Loucy (cell line): Measurements from ENCODE around the gene DROSHA.

ENCODE experiments used
- H2AFZ ChIP-seq: fragments of 200-600 bp; sonication (generic); 2 replicates; pipeline ENCODE4 v1.6.0; 2016; ENCODE audit warnings: antibody characterized with exemption, mild to moderate bottlenecking, low read length, moderate library complexity
- H3F3A ChIP-seq: fragments of 200-600 bp; 2 replicates; pipeline ENCODE4 v1.6.0; 2016; ENCODE audit warnings: antibody characterized with exemption, low read depth, mild to moderate bottlenecking
- H3K27me3 ChIP-seq: fragments of 200-600 bp; sonication (generic); 2 replicates; pipeline ENCODE4 v1.6.1; 2014; ENCODE audit warnings: low read length, mild to moderate bottlenecking; ENCODE audit not compliant: insufficient read depth, poor library complexity, severe bottlenecking
- H3K36me3 ChIP-seq: fragments of 200-600 bp; sonication (generic); 2 replicates; pipeline ENCODE4 v1.6.1; 2016; ENCODE audit warnings: low read length; ENCODE audit not compliant: insufficient read depth
- H3K4me1 ChIP-seq: fragments of 200-600 bp; sonication (generic); 2 replicates; pipeline ENCODE4 v1.5.1; 2014; ENCODE audit warnings: low read length, mild to moderate bottlenecking; ENCODE audit not compliant: insufficient read depth, poor library complexity, severe bottlenecking
- H3K4me2 ChIP-seq: fragments of 200-600 bp; sonication (generic); 2 replicates; pipeline ENCODE4 v1.6.0; 2014; ENCODE audit warnings: antibody characterized with exemption, low read length, low read depth, mild to moderate bottlenecking; ENCODE audit not compliant: poor library complexity, severe bottlenecking
- H3K4me3 ChIP-seq: fragments of 200-600 bp; sonication (generic); 2 replicates; pipeline ENCODE4 v1.5.1; 2014; ENCODE audit warnings: low read length, mild to moderate bottlenecking, mixed read lengths; ENCODE audit not compliant: poor library complexity, severe bottlenecking
- H3K79me2 ChIP-seq: fragments of 200-600 bp; sonication (generic); 2 replicates; pipeline ENCODE4 v1.6.1; 2014; ENCODE audit warnings: low read length; ENCODE audit not compliant: insufficient read depth
- H3K9ac ChIP-seq: fragments of 200-600 bp; sonication (generic); 2 replicates; pipeline ENCODE4 v1.6.0; 2014; ENCODE audit warnings: mild to moderate bottlenecking, low read depth, low read length, moderate library complexity; ENCODE audit not compliant: poor library complexity, severe bottlenecking
- H3K9me2 ChIP-seq: fragments of 200-600 bp; sonication (generic); replicated peaks from 2 replicates; pipeline ENCODE4 v1.6.1; 2016; ENCODE audit warnings: low read depth, low read length, mixed read lengths
- H3K9me3 ChIP-seq: fragments of 200-600 bp; sonication (generic); 2 replicates; pipeline ENCODE4 v1.6.1; 2014; ENCODE audit warnings: mild to moderate bottlenecking, antibody characterized with exemption, low read length, low read depth; ENCODE audit not compliant: insufficient read depth
- H4K20me1 ChIP-seq: fragments of 200-600 bp; sonication (generic); 2 replicates; pipeline ENCODE4 v1.6.0; 2014; ENCODE audit warnings: antibody characterized with exemption, low read length, mild to moderate bottlenecking; ENCODE audit not compliant: insufficient read depth, poor library complexity, severe bottlenecking
- CTCF ChIP-seq: fragments of 200-600 bp; sonication (generic); conservative IDR thresholded peaks from 2 replicates; pipeline ENCODE4 v1.5.1; 2014; ENCODE audit warnings: mild to moderate bottlenecking, antibody characterized with exemption, low read length
- EZH2phosphoT487 ChIP-seq: fragments of 200-600 bp; IDR thresholded peaks from 2 replicates; pipeline ENCODE4 v1.6.1; 2018; ENCODE audit warnings: antibody characterized with exemption, mild to moderate bottlenecking, moderate library complexity, borderline replicate concordance

The DROSHA gene

GRCh38 chr5:31381299-31381698 lies 150.6 kb downstream of the DROSHA start:
- Histone ChIP-seq H4K20me1 (no peaks in the 10 kb centered on the region), H3K9me3 (no peaks in the 10 kb centered on the region), H3K79me2 (no peaks in the 10 kb centered on the region), H3K36me3 (no peaks in the 10 kb centered on the region), H3K4me3 (no peak overlapping the region), H3K9me2 (no peaks in the 10 kb centered on the region), H3K27me3 (no peaks in the 10 kb centered on the region), H2AFZ (no peak overlapping the region), H3K9ac (no peak overlapping the region), H3K4me1 (peaks cover 15% of the 10 kb centered on the region), H3F3A (no peaks in the 10 kb centered on the region), H3K4me2 (no peak overlapping the region)
- TF ChIP-seq CTCF (no peak), EZH2phosphoT487 (no peak)

GRCh38 chr5:31380049-31380448 lies 151.8 kb downstream of the DROSHA start:
- Histone ChIP-seq H3K9ac (no peak overlapping the region), H2AFZ (no peak overlapping the region), H3K36me3 (no peaks in the 10 kb centered on the region), H3K4me3 (no peak overlapping the region), H3K9me2 (no peaks in the 10 kb centered on the region), H3K9me3 (no peaks in the 10 kb centered on the region), H4K20me1 (no peaks in the 10 kb centered on the region), H3K4me2 (no peak overlapping the region), H3K27me3 (no peaks in the 10 kb centered on the region), H3K79me2 (no peaks in the 10 kb centered on the region), H3K4me1 (peaks cover 15% of the 10 kb centered on the region), H3F3A (no peaks in the 10 kb centered on the region)
- TF ChIP-seq CTCF = no peak
- no peak for TF ChIP-seq EZH2phosphoT487

- no peaks in the 10 kb centered on the region for H3F3A ChIP-seq
- H3K36me3 ChIP-seq = no peaks in the 10 kb centered on the region
- TF ChIP-seq EZH2phosphoT487 (no peak), CTCF (no peak)
- H3K4me2 ChIP-seq = no peak overlapping the region
- no peaks in the 10 kb centered on the region for H3K9me3 ChIP-seq
- no peaks in the 10 kb centered on the region for H4K20me1 ChIP-seq
- H3K9ac ChIP-seq = no peak overlapping the region
- no peaks in the 10 kb centered on the region for H3K79me2 ChIP-seq
- H3K4me1 ChIP-seq = peaks cover 15% of the 10 kb centered on the region
- H3K4me3 ChIP-seq = no peak overlapping the region
- H2AFZ ChIP-seq = no peak overlapping the region
- no peaks in the 10 kb centered on the region for H3K9me2 ChIP-seq
- H3K27me3 ChIP-seq = no peaks in the 10 kb centered on the region
Measured at GRCh38 chr5:31378838-31379237, 153.1 kb downstream of the DROSHA start.
